IMR-90 (cell line): ENCODE measurements around the gene FGD3. TPM values are rescaled to one million over a fixed set of nuclear protein-coding genes. Genes with fewer than 3 reads are reported as not detected.

ENCODE experiments used
- ATAC-seq: fragments of 200-7000 bp; cut with Tn5 transposase; 2 replicates; pipeline ENCODE4 v1.9.1; 2020; ENCODE audit warnings: low read depth, mild to moderate bottlenecking, moderate library complexity
- BruUV-seq: library from RNA; stranded (reverse); fragments of 400-500 nt; replicated peaks from 2 replicates; lab custom pipeline; 2021; lab: Mats Ljungman, UMichigan
- CTCF ChIA-PET: fragments of 300-600 bp; formaldehyde crosslinking; extraction: SDS; loops from one replicate; lab custom pipeline; 2021; ENCODE audit warnings: antibody characterized with exemption; lab: Yijun Ruan, JAX
- POLR2A ChIA-PET: fragments of 300-600 bp; sonication (Branson Sonifier 250); formaldehyde crosslinking; loops from one replicate; lab custom pipeline; 2022; ENCODE audit warnings: antibody characterized with exemption; ENCODE audit not compliant: unreplicated experiment; lab: Charles Lee
- DNase-seq: peaks from one replicate; pipeline ENCODE4 v3.0.0; 2013
- H2AFZ ChIP-seq: replicated peaks from 2 replicates; pipeline ENCODE3; 2013; ENCODE audit warnings: low read length, mild to moderate bottlenecking; ENCODE audit not compliant: poor library complexity
- H2AK5ac ChIP-seq: 2 replicates; pipeline ENCODE4 v1.6.1; 2013; ENCODE audit warnings: low read depth, low read length, inconsistent platforms
- H2AK9ac ChIP-seq: replicated peaks from 2 replicates; pipeline ENCODE3; 2013; ENCODE audit warnings: mild to moderate bottlenecking, low read depth, low read length, moderate library complexity; ENCODE audit not compliant: poor library complexity
- H2BK120ac ChIP-seq: 2 replicates; pipeline ENCODE4 v1.6.1; 2013; ENCODE audit warnings: low read depth, low read length, inconsistent platforms
- H2BK15ac ChIP-seq: 3 replicates; pipeline ENCODE4 v1.6.1; 2013; ENCODE audit warnings: low read depth, low read length, inconsistent platforms
- H2BK20ac ChIP-seq: 2 replicates; pipeline ENCODE4 v1.6.1; 2013; ENCODE audit warnings: low read depth, mild to moderate bottlenecking, inconsistent platforms, low read length, moderate library complexity
- H2BK5ac ChIP-seq: 2 replicates; pipeline ENCODE4 v1.6.1; 2013; ENCODE audit warnings: mild to moderate bottlenecking, low read depth, low read length, inconsistent platforms; ENCODE audit not compliant: poor library complexity, severe bottlenecking
- H3K14ac ChIP-seq: replicated peaks from 2 replicates; pipeline ENCODE4 v1.6.1; 2013; ENCODE audit warnings: low read depth, low read length, inconsistent platforms
- H3K18ac ChIP-seq: 2 replicates; pipeline ENCODE4 v1.6.1; 2013; ENCODE audit warnings: low read depth, low read length, control low read depth
- H3K23ac ChIP-seq: 2 replicates; pipeline ENCODE4 v1.6.1; 2013; ENCODE audit warnings: low read depth, low read length, inconsistent platforms
- H3K27ac ChIP-seq: 2 replicates; pipeline ENCODE4 v1.5.1; 2013; ENCODE audit warnings: mild to moderate bottlenecking, control low read depth, low read length; ENCODE audit not compliant: insufficient read depth
- H3K27me3 ChIP-seq: 2 replicates; pipeline ENCODE4 v1.6.1; 2013; ENCODE audit warnings: low read length; ENCODE audit not compliant: control insufficient read depth, insufficient read depth
- H3K36me3 ChIP-seq: 2 replicates; pipeline ENCODE4 v1.6.1; 2013; ENCODE audit warnings: low read length, mixed read lengths; ENCODE audit not compliant: control insufficient read depth, insufficient read depth
- H3K4ac ChIP-seq: 2 replicates; pipeline ENCODE4 v1.6.1; 2013; ENCODE audit warnings: low read depth, low read length, inconsistent platforms
- H3K4me1 ChIP-seq: 2 replicates; pipeline ENCODE4 v1.6.1; 2013; ENCODE audit warnings: low read length, mixed read lengths; ENCODE audit not compliant: control insufficient read depth, insufficient read depth
- H3K4me2 ChIP-seq: 2 replicates; pipeline ENCODE4 v1.6.1; 2013; ENCODE audit warnings: low read depth, mild to moderate bottlenecking, control low read depth, low read length, moderate library complexity
- H3K4me3 ChIP-seq: 2 replicates; pipeline ENCODE4 v1.5.1; 2013; ENCODE audit warnings: low read depth, mild to moderate bottlenecking, control low read depth, low read length, moderate library complexity; ENCODE audit not compliant: insufficient read depth
- H3K56ac ChIP-seq: 2 replicates; pipeline ENCODE4 v1.6.1; 2013; ENCODE audit warnings: low read length, inconsistent platforms; ENCODE audit not compliant: insufficient read depth; ENCODE audit errors: extremely low read depth
- H3K79me1 ChIP-seq, 2 experiments: 2 replicates each; pipeline ENCODE4 v1.6.1; 2013; ENCODE audit warnings: low read length in 2 of 2, inconsistent platforms in 1 of 2, low read depth in 1 of 2
- H3K9ac ChIP-seq: 2 replicates; pipeline ENCODE4 v1.6.1; 2013; ENCODE audit warnings: low read depth, low read length, control low read depth
- H3K9me1 ChIP-seq: 2 replicates; pipeline ENCODE4 v1.6.1; 2013; ENCODE audit warnings: low read length, inconsistent platforms; ENCODE audit not compliant: insufficient read depth
- H3K9me3 ChIP-seq: 2 replicates; pipeline ENCODE4 v1.6.1; 2013; ENCODE audit warnings: low read length; ENCODE audit not compliant: control insufficient read depth, insufficient read depth
- H4K20me1 ChIP-seq: 2 replicates; pipeline ENCODE4 v1.6.1; 2013; ENCODE audit warnings: low read length, inconsistent platforms; ENCODE audit not compliant: insufficient read depth
- H4K5ac ChIP-seq: 2 replicates; pipeline ENCODE4 v1.6.1; 2013; ENCODE audit warnings: mild to moderate bottlenecking, low read depth, low read length, control low read depth
- H4K8ac ChIP-seq, 2 experiments: 2 replicates each; pipeline ENCODE4 v1.6.1; 2013; ENCODE audit warnings: low read depth in 2 of 2, low read length in 2 of 2, control low read depth in 1 of 2, inconsistent platforms in 1 of 2
- H4K91ac ChIP-seq: 2 replicates; pipeline ENCODE4 v1.6.1; 2013; ENCODE audit warnings: low read depth, low read length, inconsistent platforms; ENCODE audit not compliant: insufficient read depth
- MAFK ChIP-seq: IDR thresholded peaks from 2 replicates; pipeline ENCODE4 v1.6.1; 2012; ENCODE audit warnings: low read depth, low read length, improper control_type of control experiment
- RFX5 ChIP-seq: IDR thresholded peaks from 2 replicates; pipeline ENCODE4 v1.8.0; 2012; ENCODE audit warnings: low read depth, mild to moderate bottlenecking, low read length, moderate library complexity
- WGBS, 2 experiments: methylation state at CpG; one replicate each; pipeline versions ENCODE4 v1.1.5 to v1.1.7; 2013; ENCODE audit warnings: missing lambda C conversion rate in 2 of 2; ENCODE audit not compliant: insufficient read length in 1 of 2; ENCODE audit errors: extremely low coverage in 2 of 2; 5-methylcytosine and 5-hydroxymethylcytosine counted together
- dilution Hi-C: fragments of 300-500 bp; cut with HindIII; formaldehyde crosslinking; loops from one replicate; pipeline ENCODE4 v1.14.3; 2018; ENCODE audit warnings: low sequenced_read_pairs; ENCODE audit not compliant: unreplicated experiment
- in situ Hi-C: fragments of 300-500 bp; cut with MboI; formaldehyde crosslinking; loops from 3 replicates; pipeline ENCODE4 v1.14.3; 2019; ENCODE audit warnings: low sequenced_read_pairs, inconsistent platforms, mixed read lengths
- intact Hi-C: fragments of 100-400 bp; cut with micrococcal nuclease; formaldehyde crosslinking; loops from 2 replicates; pipeline ENCODE4 v1.10.0; 2022
- polyA plus RNA-seq, 3 experiments: library from polyadenylated mRNA; depleted of rRNA; stranded (reverse); fragments of >200 nt; gene quantifications; 2 replicates each; pipeline ENCODE4 v1.2.3, GENCODE V29; 2012; ENCODE audit warnings: low replicate concordance in 1 of 3
- total RNA-seq: library from RNA; depleted of rRNA; stranded (reverse); fragments of >200 nt; gene quantifications from 2 replicates; pipeline ENCODE4 v1.2.3, GENCODE V29; 2012
- TF ChIP-seq, protein P1 (sequence below): conservative IDR thresholded peaks from 2 replicates; pipeline ENCODE4 v1.5.1; 2012; ENCODE audit warnings: mild to moderate bottlenecking, low read depth, low read length, improper control_type of control experiment

FGD3 gene
- total and polyA plus RNA-seq, 2 of the 4 experiments (the other 2 are of a cell fraction), result not detected

DNA sequence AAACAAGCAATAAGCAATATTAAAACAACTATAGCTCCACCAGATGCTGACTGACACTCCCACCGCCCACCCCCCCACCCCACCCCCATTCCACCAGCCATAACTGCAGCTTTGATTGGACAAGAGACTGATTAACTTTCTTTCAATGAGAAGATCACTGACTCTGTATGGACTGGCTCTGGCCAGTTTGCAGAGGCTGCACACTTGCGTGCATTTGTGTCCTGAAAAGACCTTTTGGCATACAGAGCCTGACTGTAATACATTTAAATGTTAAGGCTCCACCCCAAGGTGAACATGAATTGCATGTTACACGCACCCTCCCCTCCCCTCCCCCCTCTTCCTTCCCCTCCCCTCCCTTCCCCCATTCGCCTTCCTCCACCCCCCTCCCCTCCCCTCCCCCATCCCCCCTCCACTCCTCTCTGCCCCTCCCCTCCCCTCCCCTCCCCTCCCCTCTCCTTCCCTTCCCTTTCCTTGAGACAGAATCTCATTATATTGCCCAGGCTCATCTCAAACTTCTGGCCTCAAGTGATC lies 31.1 kb downstream of the FGD3 start:
- ChIA-PET CTCF (no interaction called here), POLR2A (no interaction called here)
- no peak overlapping the region for H2BK15ac ChIP-seq
- no peak overlapping the region for H3K23ac ChIP-seq
- ATAC-seq (no peak), DNase-seq (no peak)
- H3K9me3 ChIP-seq, result no peaks in the 10 kb centered on the region
- WGBS, 2 experiments, result no CpG with 5 or more reads among the region's 4 CpGs
- H3K27me3 ChIP-seq, result no peaks in the 10 kb centered on the region
- TF ChIP-seq RFX5 (no peak), MAFK (no peak)
- TF ChIP-seq, protein P1, sequence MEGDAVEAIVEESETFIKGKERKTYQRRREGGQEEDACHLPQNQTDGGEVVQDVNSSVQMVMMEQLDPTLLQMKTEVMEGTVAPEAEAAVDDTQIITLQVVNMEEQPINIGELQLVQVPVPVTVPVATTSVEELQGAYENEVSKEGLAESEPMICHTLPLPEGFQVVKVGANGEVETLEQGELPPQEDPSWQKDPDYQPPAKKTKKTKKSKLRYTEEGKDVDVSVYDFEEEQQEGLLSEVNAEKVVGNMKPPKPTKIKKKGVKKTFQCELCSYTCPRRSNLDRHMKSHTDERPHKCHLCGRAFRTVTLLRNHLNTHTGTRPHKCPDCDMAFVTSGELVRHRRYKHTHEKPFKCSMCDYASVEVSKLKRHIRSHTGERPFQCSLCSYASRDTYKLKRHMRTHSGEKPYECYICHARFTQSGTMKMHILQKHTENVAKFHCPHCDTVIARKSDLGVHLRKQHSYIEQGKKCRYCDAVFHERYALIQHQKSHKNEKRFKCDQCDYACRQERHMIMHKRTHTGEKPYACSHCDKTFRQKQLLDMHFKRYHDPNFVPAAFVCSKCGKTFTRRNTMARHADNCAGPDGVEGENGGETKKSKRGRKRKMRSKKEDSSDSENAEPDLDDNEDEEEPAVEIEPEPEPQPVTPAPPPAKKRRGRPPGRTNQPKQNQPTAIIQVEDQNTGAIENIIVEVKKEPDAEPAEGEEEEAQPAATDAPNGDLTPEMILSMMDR, result no peak
- no peak overlapping the region for H2BK5ac ChIP-seq
- no peak overlapping the region for H3K4ac ChIP-seq
- in situ Hi-C loops, result no loop called here
- H3K4me3 ChIP-seq, result no peak overlapping the region
- dilution Hi-C loops, result no loop called here
- no peak overlapping the region for H4K91ac ChIP-seq
- no peak overlapping the region for H3K56ac ChIP-seq
- H4K5ac ChIP-seq, result no peak overlapping the region
- no peak overlapping the region for H2BK20ac ChIP-seq
- H3K36me3 ChIP-seq, result no peaks in the 10 kb centered on the region
- no peak overlapping the region for H3K27ac ChIP-seq
- no peak overlapping the region for H2AK9ac ChIP-seq
- no peak overlapping the region for H4K8ac ChIP-seq
- BruUV-seq, result no TSS peak
- no peaks in the 10 kb centered on the region for H3K79me1 ChIP-seq
- no peak overlapping the region for H3K9ac ChIP-seq
- intact Hi-C loops, result no loop called here
- no peak overlapping the region for H2BK120ac ChIP-seq
- H3K4me1 ChIP-seq, result no peaks in the 10 kb centered on the region
- H2AK5ac ChIP-seq, result no peak overlapping the region
- no peaks in the 10 kb centered on the region for H3K9me1 ChIP-seq
- H3K18ac ChIP-seq, result no peak overlapping the region
- H3K14ac ChIP-seq, result no peak overlapping the region
- H4K20me1 ChIP-seq, result no peaks in the 10 kb centered on the region
- H2AFZ ChIP-seq, result no peak overlapping the region
- no peak overlapping the region for H3K4me2 ChIP-seq
